Glomerular endothelial cell (primary cell): ENCODE results near the gene FKBP1A. TPM values are rescaled to one million over a fixed set of nuclear protein-coding genes. Genes with fewer than 3 reads are reported as not detected.
"Not testable (repeated sequence)": the region's sequence is repeated elsewhere in the genome, so short reads cannot be mapped to it uniquely, and the experiment has no call there.

Source experiments
- DNase-seq: peaks from one replicate; pipeline ENCODE4 v3.0.0-alpha.2; 2011; ENCODE audit warnings: low read depth, low spot score; ENCODE audit errors: extremely low read depth
- total RNA-seq: library from RNA; depleted of rRNA; stranded (reverse); fragments of >200 nt; gene quantifications from 2 replicates; pipeline ENCODE4 v1.2.3, GENCODE V29; 2015

Gene FKBP1A
- total RNA-seq, 1 donor from 2014 or later, result 737 TPM

DNA sequence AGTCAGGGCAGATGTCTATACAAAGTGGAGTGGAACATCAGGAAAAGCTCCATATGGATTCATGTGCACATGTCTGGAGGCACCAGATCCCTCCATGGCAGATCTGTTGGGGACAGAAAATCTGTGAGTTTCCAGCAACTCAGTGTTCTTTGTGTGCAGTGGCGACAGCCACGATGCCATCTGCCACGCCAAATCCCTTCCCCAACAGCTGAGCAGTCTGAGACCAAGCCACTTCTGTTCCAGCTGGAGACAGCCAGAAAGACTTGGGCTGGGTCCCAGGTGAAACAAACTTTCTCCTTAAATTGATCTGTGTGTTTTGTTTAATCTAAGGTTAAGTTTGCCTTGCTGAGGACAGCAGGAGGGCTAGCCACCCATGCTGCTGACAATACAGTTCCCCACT, 22.9 kb downstream of the FKBP1A start:
- DNase-seq, result no peak

DNA sequence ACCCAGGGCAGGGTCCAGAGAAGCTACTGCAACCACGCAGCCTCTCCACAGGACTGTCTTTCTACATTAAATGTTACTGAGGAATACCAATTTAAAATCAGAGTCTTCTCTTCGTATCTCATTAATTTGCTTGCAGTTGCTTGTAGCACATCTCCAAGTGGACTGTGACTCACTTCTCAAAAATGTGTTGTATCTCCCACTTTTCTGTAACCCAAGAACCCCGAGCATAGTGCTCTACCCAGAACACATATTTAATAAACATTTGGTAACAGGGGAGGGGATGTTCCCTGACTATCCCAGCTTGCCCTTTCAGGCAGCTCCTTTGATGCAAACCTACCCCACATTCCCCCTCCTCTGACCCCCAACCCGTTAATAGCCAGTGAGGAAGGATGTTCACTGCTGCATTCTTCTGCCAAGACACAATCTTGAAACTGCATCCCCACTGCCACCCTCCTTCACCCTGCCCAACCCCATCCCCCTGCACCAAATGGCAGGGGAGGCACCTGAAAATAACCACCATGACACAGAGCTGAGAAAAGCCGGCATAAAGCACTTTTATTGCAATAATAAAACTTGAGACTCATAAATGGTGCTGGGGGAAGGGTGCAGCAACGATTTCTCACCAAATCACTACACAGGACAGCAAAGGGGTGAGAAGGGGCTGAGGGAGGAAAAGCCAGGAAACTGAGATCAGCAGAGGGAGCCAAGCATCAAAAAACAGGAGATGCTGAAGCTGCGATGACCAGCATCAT, 24.2 kb downstream of the FKBP1A start:
- DNase-seq, result no peak

DNA sequence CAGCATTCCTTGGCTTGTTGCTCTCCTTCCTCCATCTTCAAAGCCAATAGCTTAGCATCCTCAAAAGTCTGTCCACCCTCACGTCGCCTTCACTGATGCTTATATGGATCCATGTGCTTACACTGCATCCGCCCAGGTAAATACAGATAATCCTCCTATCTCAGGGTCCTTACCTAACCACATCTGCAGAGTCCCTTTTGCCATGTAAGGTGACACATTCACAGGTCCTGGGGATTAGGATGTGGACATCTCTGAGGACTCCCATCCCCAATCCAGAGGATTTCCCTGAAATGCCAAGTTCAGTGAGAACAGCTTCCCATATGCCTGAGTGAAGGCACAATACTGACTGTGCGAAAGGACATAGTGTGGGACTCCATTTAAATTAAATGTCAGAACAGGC, 25.4 kb downstream of the FKBP1A start:
- DNase-seq, result no peak

DNA sequence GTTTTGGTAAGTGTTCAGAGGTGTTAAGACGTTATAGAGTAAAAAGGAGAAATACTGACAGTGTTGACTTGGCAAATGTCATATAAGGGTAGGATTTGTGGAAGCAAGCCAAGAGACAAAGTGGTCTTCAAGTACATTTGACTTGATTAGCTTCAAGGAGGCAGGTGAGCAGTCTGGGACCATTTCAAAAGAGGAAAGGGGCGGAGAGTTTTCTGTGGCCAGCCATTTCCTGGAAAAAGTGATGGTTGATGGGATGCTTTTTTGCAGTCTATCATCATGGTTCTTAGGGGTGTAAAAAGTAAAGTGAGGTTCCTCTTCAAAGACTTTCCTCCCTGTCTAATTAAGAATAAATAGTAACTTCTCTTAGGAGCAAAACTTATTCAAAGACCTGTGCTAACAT, 28.7 kb downstream of the FKBP1A start:
- DNase-seq, result no peak

DNA sequence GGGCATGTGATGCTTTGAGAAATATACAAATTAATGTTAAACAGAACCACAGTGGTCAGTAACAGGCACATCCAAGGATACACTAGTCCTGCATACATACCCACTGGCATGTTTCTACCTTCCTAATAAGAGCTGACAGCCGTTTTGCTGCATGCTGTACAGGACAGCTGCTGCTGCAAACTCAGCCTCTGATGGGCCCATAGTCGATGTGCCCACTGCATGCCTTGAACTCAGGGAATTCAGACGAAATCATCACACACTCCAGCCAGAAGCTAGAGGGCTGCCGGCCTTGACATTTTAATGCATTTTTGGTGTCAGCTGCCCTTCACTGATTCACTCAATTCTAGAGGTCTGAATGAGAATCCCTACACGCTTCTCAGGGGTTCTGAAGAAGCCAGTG, 29.3 kb downstream of the FKBP1A start:
- no peak for DNase-seq

DNA sequence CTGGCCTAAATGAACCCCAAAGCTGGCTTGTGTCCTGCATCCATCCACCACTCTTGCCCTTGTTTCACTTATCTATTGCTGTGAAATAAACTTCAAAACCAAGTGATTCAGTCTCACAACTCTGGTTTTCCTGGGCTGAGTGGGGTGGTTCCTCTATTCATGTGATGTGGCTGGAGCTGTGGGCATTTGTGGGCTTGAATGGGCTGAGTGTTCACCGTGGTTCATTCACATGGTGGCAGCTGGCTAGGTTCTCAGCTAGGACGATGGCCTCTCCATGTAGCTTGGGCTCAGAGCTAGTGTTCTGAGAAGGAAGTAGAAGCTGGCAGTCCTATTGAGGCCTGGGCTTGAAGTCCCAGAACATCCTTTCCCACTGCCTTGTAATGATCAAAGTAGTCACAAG, 30.4 kb downstream of the FKBP1A start:
- DNase-seq, result no peak

DNA sequence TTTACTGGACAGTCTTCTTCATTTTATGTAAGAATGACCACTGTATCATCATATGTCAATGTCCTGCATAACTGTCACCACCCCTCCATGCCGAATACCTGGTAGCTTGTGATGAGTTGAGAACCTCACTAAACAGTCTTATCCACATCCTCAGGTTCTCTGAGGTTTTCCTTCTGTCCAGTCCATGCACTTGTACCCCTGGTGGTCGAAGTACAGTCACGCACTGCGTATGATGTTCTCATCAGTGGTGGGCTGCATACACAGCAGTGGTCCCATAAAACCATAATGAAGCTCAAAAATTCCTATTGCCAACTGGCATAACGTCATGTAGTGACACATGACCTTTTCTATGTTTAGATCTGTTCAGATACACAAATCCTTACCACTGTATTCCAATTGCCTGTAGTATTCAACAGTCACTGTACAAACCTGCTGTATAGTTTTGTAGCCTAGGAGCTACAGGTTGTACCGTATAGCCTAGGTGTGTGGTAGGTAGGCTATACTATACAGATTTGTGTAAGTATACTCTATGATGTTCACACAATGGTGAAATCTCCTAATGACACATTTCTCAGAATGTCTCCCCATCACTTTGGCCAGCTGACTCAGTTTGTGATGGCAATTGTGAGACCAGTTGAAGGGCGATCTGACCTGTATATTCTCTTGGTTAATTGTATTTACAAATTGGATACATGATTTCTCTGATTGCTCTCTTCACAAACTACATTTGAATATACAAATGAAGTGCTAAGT, 32.6 kb downstream of the FKBP1A start:
- no peak for DNase-seq

DNA sequence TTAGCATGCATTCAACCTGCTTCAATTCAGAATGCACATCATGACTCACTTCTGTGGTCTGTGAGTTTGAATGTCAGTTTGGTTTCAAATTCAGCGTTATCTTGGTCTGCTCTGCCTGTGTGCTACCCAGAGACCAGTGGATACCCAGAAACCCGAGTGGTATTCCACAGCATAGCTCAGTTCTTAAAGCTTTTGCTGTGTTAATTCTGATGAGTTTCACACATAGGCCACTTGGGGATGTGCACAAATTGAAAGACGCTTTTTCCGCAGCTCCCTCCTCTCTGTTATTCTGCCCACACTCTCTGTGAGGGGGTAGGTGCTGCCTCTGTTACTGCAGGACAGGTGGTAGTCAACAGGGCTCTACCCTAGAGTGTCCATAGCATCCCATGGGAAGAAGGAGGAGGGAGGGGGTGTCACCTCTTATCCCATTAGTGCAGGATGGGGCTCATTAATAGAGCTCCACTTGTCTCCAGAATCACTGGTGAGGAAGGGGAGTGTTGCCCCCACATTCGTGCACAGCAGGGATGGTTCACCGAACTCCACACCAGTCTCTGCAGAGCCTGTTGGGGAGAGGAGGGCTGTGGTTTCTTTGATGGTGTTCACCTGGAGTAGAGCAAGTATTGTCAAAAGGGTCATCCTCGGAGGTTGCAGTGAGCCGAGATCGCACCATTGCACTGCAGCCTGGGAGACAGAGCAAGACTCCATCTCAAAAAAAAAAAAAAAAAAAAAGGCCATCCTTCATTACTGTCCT, 34.8 kb downstream of the FKBP1A start:
- no peak for DNase-seq

DNA sequence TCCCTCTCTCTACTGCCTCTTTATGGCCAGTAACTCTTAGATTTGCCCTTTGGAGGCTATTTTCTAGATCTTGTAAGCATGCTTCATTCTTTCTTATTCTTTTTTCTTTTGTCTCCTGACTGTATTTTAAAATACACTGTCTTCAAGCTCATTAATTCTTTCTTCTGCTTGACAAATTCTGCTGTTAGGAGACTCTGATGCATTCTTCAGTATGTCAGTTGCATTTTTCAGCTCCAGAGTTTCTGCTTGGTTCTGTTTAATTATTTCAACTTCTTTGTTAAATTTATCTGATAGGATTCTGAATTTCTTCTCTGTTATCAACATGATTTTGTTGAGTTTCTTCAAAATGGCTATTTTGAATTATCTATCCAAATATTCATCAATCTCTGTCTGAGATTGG, 38.9 kb downstream of the FKBP1A start:
- DNase-seq, result no peak

DNA sequence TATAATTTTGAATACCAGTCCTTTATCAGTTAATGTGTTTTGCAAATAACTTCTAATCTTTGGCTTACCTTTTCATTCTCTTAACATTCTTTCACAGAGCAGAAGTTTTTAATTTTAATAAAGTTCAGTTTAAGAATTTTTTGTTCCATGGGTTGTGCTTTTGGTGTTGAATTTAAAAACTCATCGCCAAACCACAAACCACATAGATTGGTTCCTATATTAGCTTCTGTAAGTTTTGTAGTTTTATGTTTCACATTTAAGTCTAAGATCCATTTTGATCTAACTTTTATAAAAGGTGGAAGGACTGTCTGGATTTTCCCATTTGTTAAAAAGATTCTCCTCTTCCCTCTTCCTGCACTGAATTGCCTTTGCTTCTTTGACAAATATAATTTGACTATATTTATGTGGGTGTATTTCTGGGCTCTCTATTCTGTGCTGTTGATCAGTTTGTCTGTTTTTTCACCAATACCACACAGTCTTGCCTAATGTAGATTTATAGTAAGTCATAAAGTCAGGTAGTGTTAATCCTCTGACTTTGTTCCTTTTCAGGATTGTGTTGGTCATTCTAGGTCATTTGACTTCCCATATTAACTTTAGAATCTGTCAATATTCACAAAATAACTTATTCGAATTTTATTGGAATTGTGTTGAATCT, 46.4 kb downstream of the FKBP1A start:
- no peak for DNase-seq

DNA sequence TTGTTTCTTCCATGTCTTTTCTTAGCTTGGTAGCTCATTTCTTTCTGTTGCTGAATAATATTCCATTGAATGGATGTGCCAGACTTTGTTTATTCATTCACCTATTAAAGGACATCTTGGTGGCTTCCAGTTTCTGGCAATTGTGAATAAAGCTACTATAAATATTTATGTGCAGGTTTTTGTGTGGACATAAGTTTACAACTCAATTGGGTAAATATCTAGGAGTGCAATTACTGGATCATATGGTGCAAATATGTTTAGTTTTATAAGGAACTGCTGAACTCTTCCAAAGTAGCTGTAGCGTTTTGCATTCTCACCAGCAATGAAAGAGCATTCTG, 47.1 kb downstream of the FKBP1A start:
- no peak for DNase-seq

DNA sequence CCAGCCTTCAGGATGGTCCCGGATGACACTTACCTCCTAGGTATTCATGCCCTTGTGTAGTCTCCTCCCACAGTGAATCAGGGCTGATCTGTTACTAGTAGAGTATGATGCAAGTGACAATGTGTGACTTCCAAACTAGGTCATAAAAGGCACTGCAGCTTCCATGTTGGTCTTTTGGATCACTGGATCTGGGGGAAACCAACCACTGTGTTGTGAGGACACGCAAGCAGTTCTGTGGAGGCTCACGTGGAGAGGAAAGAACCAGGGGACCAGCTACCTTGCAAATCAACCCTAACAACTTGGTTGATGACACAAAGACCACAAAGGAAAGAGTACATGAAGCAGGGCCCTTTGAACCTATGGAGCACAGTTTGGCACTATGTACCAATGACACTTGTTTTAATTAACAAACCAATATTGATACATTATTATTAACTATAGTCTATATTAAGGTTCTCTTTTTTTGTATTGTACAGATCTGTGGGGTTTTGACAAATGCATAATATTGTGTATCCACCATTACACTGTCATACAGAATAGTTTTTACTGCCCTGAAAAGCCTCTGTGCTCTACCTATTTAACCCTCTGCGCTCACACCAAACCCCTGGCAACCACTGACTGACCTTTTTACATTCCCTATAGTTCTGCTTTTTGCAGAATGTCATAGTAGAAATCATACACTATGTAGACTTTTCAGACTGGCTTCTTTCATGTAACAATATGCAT, 47.7 kb downstream of the FKBP1A start:
- DNase-seq, result no peak

DNA sequence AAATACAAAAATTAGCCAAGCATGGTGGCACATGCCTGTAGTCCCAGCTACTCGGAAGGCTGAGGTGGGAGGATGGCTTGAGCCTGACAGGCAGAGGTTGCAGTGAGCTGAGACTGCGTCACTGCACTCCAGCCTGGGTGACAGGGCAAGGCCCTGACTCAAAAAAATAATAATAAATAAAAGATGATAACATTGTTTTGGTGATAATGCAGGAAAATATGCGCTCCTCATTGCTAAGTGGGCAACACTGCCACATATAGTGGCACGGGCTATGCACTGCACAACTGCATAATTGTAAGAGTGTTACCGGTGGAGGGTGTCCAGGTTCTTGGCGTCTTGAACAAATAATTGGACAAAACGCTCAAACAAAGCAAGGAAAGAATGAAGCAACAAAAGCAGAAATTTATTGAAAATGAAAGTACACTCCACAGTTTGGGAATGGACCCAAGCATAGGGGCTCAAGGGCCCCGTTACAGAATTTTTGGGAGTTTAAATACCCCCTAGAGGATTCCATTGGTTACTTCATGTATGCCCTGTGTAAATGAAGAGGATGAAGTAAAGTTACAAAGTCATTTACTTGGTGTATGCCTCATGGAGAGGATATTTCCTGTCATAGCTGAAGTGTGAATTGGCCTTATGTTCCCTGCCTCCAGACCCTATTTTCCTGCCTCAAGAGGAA, 49.3 kb downstream of the FKBP1A start:
- DNase-seq, result not testable (repeated sequence)

DNA sequence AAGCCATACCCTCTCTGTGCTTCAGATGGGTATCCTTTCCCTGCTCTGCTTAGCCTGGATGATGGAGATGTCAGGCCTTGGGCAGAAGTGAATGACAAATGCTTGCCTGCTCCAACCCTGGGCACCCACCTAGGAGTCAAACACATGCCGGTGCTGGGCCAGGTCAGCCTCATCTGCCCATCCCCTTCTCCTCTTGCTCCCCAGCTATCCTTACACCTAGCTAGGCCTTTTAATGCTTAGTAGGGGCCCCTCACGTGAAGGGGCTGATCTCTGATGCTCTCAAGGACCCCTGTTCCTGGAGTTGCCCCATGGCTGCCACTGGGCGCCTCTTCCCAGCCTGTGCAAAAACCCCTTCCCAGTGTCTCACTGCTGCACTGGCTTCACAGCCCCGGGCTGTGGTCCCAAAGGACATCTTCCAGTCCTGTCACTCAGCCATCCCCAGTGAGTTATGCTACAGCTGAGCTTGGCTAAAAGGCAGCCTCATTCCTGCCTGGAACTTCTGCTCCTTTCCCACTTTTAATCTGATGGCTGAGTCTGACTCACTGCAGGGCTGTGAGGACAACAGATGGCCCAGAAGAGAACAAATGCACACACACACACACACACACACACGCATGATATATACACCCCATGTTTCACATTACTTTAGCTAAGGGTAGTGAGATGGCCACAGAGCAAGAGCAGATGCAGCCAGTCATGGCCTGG, 51.1 kb downstream of the FKBP1A start:
- no peak for DNase-seq

DNA sequence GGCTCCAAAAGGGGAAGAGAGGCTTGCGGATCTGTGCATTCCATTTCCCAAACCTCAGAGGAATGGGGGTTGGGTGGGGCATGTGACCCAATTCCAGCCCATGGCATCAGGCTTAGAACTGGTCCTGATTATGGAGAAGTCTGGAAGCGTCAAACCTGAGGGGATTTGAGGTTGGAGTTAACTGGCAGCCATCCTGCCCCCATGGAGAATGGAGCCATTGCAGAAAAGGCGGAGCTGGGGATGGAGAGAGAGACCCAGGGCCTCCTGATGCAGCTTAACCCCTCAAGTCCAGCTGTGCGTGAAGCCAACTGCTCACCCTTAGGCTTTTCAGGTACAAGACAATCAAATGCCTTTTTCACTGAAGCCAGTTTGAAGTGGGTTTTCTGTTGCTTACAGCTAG, 54.1 kb downstream of the FKBP1A start:
- no peak for DNase-seq

DNA sequence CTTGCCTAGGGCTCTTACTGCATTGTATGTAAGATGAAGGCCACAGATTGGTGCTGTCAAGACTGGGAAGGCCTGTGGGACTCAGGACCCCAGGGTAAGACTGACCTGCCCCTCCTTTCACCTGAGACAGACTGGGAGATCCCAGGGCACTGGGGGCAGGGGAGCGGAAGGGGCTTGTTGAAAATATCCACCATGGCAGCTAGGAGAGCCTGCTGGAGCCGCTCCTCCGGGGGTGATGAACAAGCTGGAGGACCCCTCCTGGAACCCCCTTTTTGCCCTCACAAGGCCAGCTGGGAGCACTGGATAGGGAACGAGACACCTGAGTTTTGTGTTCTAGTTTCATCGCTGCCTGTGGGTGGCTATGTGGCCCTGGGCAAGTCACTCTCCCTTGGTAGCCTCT, 54.8 kb downstream of the FKBP1A start:
- no peak for DNase-seq

DNA sequence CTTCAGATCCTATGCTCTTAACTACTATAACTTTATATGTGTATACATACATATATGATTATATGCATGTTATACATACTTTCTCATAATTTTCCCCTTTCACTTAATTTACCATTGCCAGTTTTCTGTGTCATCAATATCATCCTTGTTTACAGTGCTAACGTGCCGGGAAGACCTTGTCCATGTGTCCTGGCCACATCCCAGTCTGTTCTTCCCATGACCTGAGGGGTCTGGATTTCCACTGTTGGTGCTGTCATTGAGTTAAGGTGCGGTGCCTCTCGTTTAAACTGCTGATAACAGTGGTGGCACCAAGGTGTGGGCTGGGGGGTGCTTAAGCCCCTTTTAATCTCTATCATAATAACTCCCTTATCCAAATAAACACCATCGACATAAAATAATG, 55.4 kb downstream of the FKBP1A start:
- no peak for DNase-seq

DNA sequence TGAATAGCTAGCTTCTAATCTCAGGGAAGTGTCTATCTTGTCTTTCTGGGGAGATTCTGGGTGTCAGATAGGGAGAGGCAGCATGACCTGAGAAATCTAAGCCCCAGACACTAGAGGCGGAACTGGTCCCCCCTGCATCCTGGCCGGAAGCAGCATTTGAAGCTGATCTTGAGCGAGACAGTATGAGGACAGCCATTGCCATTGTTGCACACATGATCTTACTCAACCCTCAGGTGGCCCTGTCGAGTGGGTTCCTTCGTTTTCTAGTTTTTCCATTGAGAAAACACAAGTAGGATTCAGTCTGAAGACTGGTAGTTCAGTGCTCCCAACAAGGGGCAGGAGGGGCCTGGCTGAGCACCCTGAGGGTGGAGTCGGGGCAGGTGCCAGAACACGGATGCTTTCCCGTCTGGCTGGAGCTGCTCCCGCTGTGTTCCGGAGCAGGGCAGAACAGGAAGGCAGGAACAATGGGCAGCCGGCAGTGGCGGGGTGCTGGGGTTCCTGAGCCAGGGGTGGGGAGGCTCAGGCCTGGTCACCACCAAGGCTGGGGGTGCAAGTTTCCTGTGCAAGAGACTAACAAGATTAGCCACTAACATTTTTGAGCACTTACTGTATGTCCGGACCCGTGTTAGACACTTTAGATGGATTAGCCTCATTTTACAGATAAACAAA, 56.0 kb downstream of the FKBP1A start:
- no peak for DNase-seq
